ENCODE results near the gene ADARB2.

Gene ADARB2

GRCh38 chr10:1613511-1613910 is 123.8 kb downstream of the ADARB2 start:
- DNase-seq (ENCODE audit: low read depth), result no peak

GRCh38 chr10:1612908-1613307 is 124.4 kb downstream of the ADARB2 start:
- no peak for DNase-seq (ENCODE audit: low read depth)

GRCh38 chr10:1611936-1612550 is 125.3 kb downstream of the ADARB2 start:
- no peak for DNase-seq (ENCODE audit: low read depth)

- DNase-seq (ENCODE audit: low read depth), result no peak
These were observed 126.1 kb downstream of the ADARB2 start for GRCh38 chr10:1610986-1611770.

GRCh38 chr10:1609648-1609970 is 127.7 kb downstream of the ADARB2 start:
- DNase-seq (ENCODE audit: low read depth), result no peak

- no peak for DNase-seq (ENCODE audit: low read depth)
These were observed 128.3 kb downstream of the ADARB2 start for GRCh38 chr10:1608851-1609647.

- no peak for DNase-seq (ENCODE audit: low read depth)
These were observed 128.9 kb downstream of the ADARB2 start for GRCh38 chr10:1608408-1608807.

- DNase-seq (ENCODE audit: low read depth), result no peak
These were observed 129.9 kb downstream of the ADARB2 start for GRCh38 chr10:1607466-1607865.

- no peak for DNase-seq (ENCODE audit: low read depth)
These were observed 131.1 kb downstream of the ADARB2 start for GRCh38 chr10:1605999-1606940.

GRCh38 chr10:1605121-1605520 is 132.2 kb downstream of the ADARB2 start:
- DNase-seq (ENCODE audit: low read depth), result no peak

- DNase-seq (ENCODE audit: low read depth), result no peak
These were observed 133.1 kb downstream of the ADARB2 start for GRCh38 chr10:1604246-1604645.

GRCh38 chr10:1603181-1603580 is 134.1 kb downstream of the ADARB2 start:
- no peak for DNase-seq (ENCODE audit: low read depth)

GRCh38 chr10:1602037-1602484 is 135.3 kb downstream of the ADARB2 start:
- no peak for DNase-seq (ENCODE audit: low read depth)

GRCh38 chr10:1601406-1601805 is 135.9 kb downstream of the ADARB2 start:
- DNase-seq (ENCODE audit: low read depth), result no peak

GRCh38 chr10:1600861-1601260 is 136.5 kb downstream of the ADARB2 start:
- no peak for DNase-seq (ENCODE audit: low read depth)

- DNase-seq (ENCODE audit: low read depth), result no peak
These were observed 138.8 kb downstream of the ADARB2 start for GRCh38 chr10:1598393-1599153.

- no peak for DNase-seq (ENCODE audit: low read depth)
These were observed 139.8 kb downstream of the ADARB2 start for GRCh38 chr10:1597370-1598146.

- DNase-seq (ENCODE audit: low read depth), result no peak
These were observed 140.7 kb downstream of the ADARB2 start for GRCh38 chr10:1596482-1597099.

GRCh38 chr10:1595726-1596125 is 141.6 kb downstream of the ADARB2 start:
- DNase-seq (ENCODE audit: low read depth), result no peak

GRCh38 chr10:1595242-1595600 is 142.1 kb downstream of the ADARB2 start:
- no peak for DNase-seq (ENCODE audit: low read depth)
